ENCODE data around the gene NEB.
"Not testable (repeated sequence)": the region's sequence is repeated elsewhere in the genome, so short reads cannot be mapped to it uniquely, and the experiment has no call there.

The NEB gene

DNA sequence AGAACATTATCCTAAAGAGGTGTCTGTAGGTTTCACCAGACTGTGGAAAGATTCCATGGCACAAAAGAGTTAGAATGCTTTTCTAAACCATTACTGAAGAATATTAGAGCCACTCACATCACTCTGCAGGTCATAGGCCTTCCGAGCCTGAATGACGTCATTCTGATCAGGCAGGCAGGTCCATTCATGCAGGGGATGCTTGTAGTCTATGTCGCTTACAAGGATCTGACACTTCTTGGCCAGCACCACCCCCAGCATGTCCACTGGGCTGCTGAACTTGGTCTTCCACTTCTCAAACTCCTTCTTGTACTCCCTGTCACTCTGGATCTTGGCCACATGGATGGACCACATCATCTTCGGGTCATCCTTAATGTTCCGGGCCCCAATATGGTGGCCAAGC, 120.1 kb downstream of the NEB start:
- no peak overlapping the region for H3K4me3 ChIP-seq (ENCODE audit: low read length in 2 of 2)
- no peaks in the 10 kb centered on the region for H3K9me3 ChIP-seq (ENCODE audit: control insufficient read depth in 2 of 2, low read length in 2 of 2)
- no peaks in the 10 kb centered on the region for H3K36me3 ChIP-seq (ENCODE audit: control insufficient read depth in 2 of 2, insufficient read depth in 2 of 2, low read length in 2 of 2)
- no peak overlapping the region for H3K27ac ChIP-seq (ENCODE audit: low read length)
- H3K9ac ChIP-seq (ENCODE audit: low read length in 2 of 2), result no peak overlapping the region
- no peaks in the 10 kb centered on the region for H3K27me3 ChIP-seq (ENCODE audit: control insufficient read depth in 1 of 2, insufficient read depth in 2 of 2, low read length in 2 of 2)
- H3K4me1 ChIP-seq (ENCODE audit: control insufficient read depth, insufficient read depth, low read length), result no peaks in the 10 kb centered on the region

DNA sequence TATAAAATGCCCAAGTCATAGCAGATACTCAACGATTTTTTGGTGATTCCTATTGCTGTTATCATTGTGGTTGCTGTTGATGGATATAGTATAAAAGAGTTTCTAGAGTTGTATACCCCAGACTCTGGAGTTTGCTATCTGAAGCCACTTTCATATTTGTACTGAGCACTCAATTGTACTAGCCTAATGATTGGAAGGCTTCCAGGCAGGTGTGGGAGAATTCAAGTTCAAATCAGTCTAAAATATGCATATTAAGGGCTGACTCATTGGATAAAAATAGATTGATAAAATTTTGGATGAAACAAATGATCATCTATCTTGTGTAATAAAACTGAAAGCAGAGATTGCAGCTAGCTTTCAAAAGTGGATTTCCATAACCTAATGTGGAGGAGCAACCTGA, 122.9 kb downstream of the NEB start:
- Histone ChIP-seq H3K4me1 (ENCODE audit: control insufficient read depth, insufficient read depth, low read length) (no peaks in the 10 kb centered on the region), H3K27me3 (ENCODE audit: control insufficient read depth in 1 of 2, insufficient read depth in 2 of 2, low read length in 2 of 2) (no peaks in the 10 kb centered on the region), H3K36me3 (ENCODE audit: control insufficient read depth in 2 of 2, insufficient read depth in 2 of 2, low read length in 2 of 2) (no peaks in the 10 kb centered on the region), H3K27ac (ENCODE audit: low read length) (no peak overlapping the region), H3K4me3 (ENCODE audit: low read length in 2 of 2) (no peak overlapping the region), H3K9me3 (ENCODE audit: control insufficient read depth in 2 of 2, low read length in 2 of 2) (no peaks in the 10 kb centered on the region), H3K9ac (ENCODE audit: low read length in 2 of 2) (no peak overlapping the region)

DNA sequence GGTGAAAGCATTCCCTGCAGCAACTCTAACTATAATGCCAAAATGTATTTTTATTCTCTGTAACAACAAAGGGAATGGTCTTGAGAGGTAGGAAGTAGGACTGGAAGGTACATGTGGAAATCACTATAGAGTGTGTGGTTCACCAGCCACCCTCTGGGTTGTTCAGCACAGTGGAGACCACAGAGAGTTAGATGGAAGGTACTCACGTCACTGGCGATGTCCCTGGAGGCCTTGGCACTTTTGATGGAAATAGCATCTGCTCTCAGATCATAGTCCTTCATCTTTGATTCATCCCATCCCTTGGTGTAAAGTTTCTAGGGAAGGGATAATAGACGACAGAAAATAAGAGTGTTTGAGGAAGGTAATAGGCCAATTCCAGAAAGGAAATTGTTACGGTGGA, 124.0 kb downstream of the NEB start:
- Histone ChIP-seq H3K9me3 (ENCODE audit: control insufficient read depth in 2 of 2, low read length in 2 of 2) (no peaks in the 10 kb centered on the region), H3K27me3 (ENCODE audit: control insufficient read depth in 1 of 2, insufficient read depth in 2 of 2, low read length in 2 of 2) (no peaks in the 10 kb centered on the region), H3K27ac (ENCODE audit: low read length) (no peak overlapping the region), H3K4me1 (ENCODE audit: control insufficient read depth, insufficient read depth, low read length) (no peaks in the 10 kb centered on the region), H3K4me3 (ENCODE audit: low read length in 2 of 2) (no peak overlapping the region), H3K36me3 (ENCODE audit: control insufficient read depth in 2 of 2, insufficient read depth in 2 of 2, low read length in 2 of 2) (no peaks in the 10 kb centered on the region), H3K9ac (ENCODE audit: low read length in 2 of 2) (no peak overlapping the region)

DNA sequence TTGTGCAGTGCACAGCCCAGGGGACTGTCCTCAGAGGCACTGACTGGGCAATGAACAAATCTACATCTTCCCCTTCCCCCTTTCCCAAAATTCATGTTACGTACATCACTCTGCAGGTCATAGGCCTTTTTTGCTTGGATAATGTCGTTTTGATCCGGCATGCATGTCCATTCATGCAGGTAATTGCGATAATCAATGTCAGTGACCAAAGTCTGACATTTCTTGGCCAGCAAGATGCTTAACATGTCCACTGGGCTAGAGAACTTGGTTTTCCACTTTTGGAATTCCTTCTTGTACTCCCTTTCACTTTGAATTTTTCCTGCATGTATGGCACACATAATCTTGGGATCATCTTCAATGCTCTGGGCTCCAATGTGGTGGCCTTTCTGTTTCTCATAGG, 124.6 kb downstream of the NEB start:
- no peak overlapping the region for H3K9ac ChIP-seq (ENCODE audit: low read length in 2 of 2)
- no peaks in the 10 kb centered on the region for H3K4me1 ChIP-seq (ENCODE audit: control insufficient read depth, insufficient read depth, low read length)
- H3K9me3 ChIP-seq (ENCODE audit: control insufficient read depth in 2 of 2, low read length in 2 of 2), result no peaks in the 10 kb centered on the region
- no peaks in the 10 kb centered on the region for H3K27me3 ChIP-seq (ENCODE audit: control insufficient read depth in 1 of 2, insufficient read depth in 2 of 2, low read length in 2 of 2)
- H3K36me3 ChIP-seq (ENCODE audit: control insufficient read depth in 2 of 2, insufficient read depth in 2 of 2, low read length in 2 of 2), result no peaks in the 10 kb centered on the region
- no peak overlapping the region for H3K27ac ChIP-seq (ENCODE audit: low read length)
- H3K4me3 ChIP-seq (ENCODE audit: low read length in 2 of 2), result no peak overlapping the region

DNA sequence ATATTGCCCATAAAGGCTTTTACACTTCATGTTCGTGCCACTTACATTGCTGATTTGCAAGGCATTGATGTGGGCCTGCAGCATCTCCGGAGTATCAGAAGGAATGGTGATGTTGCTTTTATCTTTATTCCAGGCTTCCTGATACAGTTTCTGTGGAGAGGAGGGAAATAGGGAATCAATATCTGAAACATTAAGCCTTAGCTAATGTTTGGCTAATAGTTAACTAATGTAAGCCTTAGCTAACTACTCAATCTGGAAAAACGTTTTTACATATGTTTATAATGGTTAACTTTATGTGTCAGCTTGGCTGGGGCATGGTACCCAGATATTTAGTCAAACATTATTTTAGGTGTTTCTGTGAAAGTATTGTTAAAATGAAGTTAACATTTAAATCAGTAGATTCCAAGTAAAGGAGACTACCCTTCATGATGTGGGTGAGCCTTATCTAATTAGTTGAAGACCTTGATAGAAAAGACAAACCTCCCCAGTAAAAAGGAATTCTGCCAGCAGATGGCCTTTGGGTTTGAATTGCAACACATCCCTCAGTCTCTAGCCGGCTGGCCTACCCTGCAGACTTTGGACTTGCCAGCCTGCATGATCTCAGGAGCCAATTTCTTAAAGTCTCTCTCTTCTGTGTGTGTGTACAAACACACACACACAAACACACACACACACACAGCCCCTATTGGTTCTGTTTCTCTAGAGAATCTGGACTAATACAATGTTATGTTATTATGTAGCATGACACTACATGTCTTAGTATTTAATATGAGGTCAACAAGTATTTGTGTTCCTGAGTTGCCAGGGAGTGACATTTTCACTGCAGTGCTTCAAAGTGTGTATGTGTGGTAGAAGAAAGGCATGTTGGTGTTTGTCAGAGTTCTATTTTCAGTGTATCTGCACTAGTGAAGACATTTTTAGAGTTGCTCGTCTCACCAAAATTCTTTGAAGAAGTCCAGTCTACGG, 126.5 kb downstream of the NEB start:
- H3K9me3 ChIP-seq (ENCODE audit: control insufficient read depth in 2 of 2, low read length in 2 of 2); H3K36me3 ChIP-seq (ENCODE audit: control insufficient read depth in 2 of 2, insufficient read depth in 2 of 2, low read length in 2 of 2); H3K27me3 ChIP-seq (ENCODE audit: control insufficient read depth in 1 of 2, insufficient read depth in 2 of 2, low read length in 2 of 2); H3K4me3 ChIP-seq (ENCODE audit: low read length in 2 of 2); H3K27ac ChIP-seq (ENCODE audit: low read length); H3K9ac ChIP-seq (ENCODE audit: low read length in 2 of 2); H3K4me1 ChIP-seq (ENCODE audit: control insufficient read depth, insufficient read depth, low read length): not testable (repeated sequence)

DNA sequence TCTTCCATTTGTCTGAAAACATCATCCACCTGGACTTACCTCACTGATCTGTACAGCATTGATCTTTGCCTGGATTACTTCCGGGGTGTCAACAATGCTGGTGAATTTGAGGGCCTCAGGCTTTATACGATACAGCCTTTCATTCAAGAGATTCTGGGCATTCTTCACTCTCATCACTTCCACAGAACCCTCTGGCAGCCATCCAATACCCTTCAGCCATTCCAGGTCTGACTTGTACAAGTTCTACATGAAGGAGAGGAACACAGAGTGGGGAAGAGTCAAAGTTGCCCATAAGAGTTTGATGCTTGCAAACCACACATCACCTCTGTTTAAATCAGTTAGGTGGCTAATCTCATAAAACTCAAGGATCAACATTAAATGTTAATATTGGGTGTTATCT, 130.7 kb downstream of the NEB start:
- not testable (repeated sequence) for H3K4me3 ChIP-seq (ENCODE audit: low read length in 2 of 2); H3K27me3 ChIP-seq (ENCODE audit: control insufficient read depth in 1 of 2, insufficient read depth in 2 of 2, low read length in 2 of 2); H3K9ac ChIP-seq (ENCODE audit: low read length in 2 of 2); H3K36me3 ChIP-seq (ENCODE audit: control insufficient read depth in 2 of 2, insufficient read depth in 2 of 2, low read length in 2 of 2); H3K9me3 ChIP-seq (ENCODE audit: control insufficient read depth in 2 of 2, low read length in 2 of 2); H3K4me1 ChIP-seq (ENCODE audit: control insufficient read depth, insufficient read depth, low read length); H3K27ac ChIP-seq (ENCODE audit: low read length)

DNA sequence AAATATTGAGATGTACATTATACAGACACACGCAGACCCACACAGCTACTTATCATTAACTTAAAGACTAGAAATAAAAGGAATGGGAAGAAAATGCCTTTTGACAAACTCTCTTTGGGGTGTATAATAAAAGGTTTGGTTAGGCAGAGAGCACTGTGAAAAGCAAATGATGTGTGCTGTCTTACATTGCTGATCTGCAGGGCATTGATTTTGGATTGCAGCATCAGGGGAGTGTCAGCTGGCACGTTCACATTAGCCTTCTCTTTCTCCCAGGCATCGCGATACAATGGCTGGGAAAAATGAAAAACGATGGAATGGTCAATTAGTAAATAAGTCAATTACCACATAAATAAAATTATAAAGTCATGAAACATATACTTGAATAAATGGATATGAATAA, 131.9 kb downstream of the NEB start:
- not testable (repeated sequence) for H3K36me3 ChIP-seq (ENCODE audit: control insufficient read depth in 2 of 2, insufficient read depth in 2 of 2, low read length in 2 of 2); H3K9me3 ChIP-seq (ENCODE audit: control insufficient read depth in 2 of 2, low read length in 2 of 2); H3K27ac ChIP-seq (ENCODE audit: low read length)

DNA sequence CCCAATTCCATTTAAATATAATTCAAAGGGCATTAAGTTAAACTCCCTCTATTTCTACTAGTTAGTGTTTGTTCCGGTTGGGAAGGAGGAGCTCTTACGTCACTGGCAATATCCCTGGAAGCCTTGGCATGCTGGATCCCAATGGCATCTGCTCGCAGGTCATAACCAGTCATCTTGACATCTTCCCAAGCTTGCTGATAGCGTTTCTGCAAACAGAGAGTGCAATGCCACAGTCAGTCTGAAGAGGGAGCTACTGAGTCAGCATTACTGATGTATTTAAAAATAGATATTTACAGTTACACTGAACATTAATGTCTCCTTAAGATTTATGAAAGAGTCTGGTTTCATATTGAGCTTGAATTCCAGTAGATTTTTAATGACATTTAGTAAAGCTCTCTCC, 132.5 kb downstream of the NEB start:
- H3K36me3 ChIP-seq (ENCODE audit: control insufficient read depth in 2 of 2, insufficient read depth in 2 of 2, low read length in 2 of 2); H3K4me3 ChIP-seq (ENCODE audit: low read length in 2 of 2); H3K27me3 ChIP-seq (ENCODE audit: control insufficient read depth in 1 of 2, insufficient read depth in 2 of 2, low read length in 2 of 2); H3K4me1 ChIP-seq (ENCODE audit: control insufficient read depth, insufficient read depth, low read length); H3K9me3 ChIP-seq (ENCODE audit: control insufficient read depth in 2 of 2, low read length in 2 of 2); H3K27ac ChIP-seq (ENCODE audit: low read length); H3K9ac ChIP-seq (ENCODE audit: low read length in 2 of 2): not testable (repeated sequence)

More for the DNA sequence above, 131.9 kb downstream of the NEB start:
- not testable (repeated sequence) for H3K27me3 ChIP-seq (ENCODE audit: control insufficient read depth in 1 of 2, insufficient read depth in 2 of 2, low read length in 2 of 2); H3K9ac ChIP-seq (ENCODE audit: low read length in 2 of 2); H3K4me3 ChIP-seq (ENCODE audit: low read length in 2 of 2); H3K4me1 ChIP-seq (ENCODE audit: control insufficient read depth, insufficient read depth, low read length)

DNA sequence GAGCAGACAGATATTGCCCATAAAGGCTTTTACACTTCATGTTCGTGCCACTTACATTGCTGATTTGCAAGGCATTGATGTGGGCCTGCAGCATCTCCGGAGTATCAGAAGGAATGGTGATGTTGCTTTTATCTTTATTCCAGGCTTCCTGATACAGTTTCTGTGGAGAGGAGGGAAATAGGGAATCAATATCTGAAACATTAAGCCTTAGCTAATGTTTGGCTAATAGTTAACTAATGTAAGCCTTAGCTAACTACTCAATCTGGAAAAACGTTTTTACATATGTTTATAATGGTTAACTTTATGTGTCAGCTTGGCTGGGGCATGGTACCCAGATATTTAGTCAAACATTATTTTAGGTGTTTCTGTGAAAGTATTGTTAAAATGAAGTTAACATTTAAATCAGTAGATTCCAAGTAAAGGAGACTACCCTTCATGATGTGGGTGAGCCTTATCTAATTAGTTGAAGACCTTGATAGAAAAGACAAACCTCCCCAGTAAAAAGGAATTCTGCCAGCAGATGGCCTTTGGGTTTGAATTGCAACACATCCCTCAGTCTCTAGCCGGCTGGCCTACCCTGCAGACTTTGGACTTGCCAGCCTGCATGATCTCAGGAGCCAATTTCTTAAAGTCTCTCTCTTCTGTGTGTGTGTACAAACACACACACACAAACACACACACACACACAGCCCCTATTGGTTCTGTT, 137.2 kb downstream of the NEB start:
- H3K9me3 ChIP-seq (ENCODE audit: control insufficient read depth in 2 of 2, low read length in 2 of 2); H3K9ac ChIP-seq (ENCODE audit: low read length in 2 of 2); H3K4me1 ChIP-seq (ENCODE audit: control insufficient read depth, insufficient read depth, low read length); H3K27me3 ChIP-seq (ENCODE audit: control insufficient read depth in 1 of 2, insufficient read depth in 2 of 2, low read length in 2 of 2); H3K36me3 ChIP-seq (ENCODE audit: control insufficient read depth in 2 of 2, insufficient read depth in 2 of 2, low read length in 2 of 2); H3K4me3 ChIP-seq (ENCODE audit: low read length in 2 of 2); H3K27ac ChIP-seq (ENCODE audit: low read length): not testable (repeated sequence)

DNA sequence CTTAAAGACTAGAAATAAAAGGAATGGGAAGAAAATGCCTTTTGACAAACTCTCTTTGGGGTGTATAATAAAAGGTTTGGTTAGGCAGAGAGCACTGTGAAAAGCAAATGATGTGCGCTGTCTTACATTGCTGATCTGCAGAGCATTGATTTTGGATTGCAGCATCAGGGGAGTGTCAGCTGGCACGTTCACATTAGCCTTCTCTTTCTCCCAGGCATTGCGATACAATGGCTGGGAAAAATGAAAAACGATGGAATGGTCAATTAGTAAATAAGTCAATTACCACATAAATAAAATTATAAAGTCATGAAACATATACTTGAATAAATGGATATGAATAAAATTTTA, 142.4 kb downstream of the NEB start:
- H3K4me1 ChIP-seq (ENCODE audit: control insufficient read depth, insufficient read depth, low read length); H3K27me3 ChIP-seq (ENCODE audit: control insufficient read depth in 1 of 2, insufficient read depth in 2 of 2, low read length in 2 of 2); H3K9me3 ChIP-seq (ENCODE audit: control insufficient read depth in 2 of 2, low read length in 2 of 2); H3K27ac ChIP-seq (ENCODE audit: low read length); H3K36me3 ChIP-seq (ENCODE audit: control insufficient read depth in 2 of 2, insufficient read depth in 2 of 2, low read length in 2 of 2); H3K4me3 ChIP-seq (ENCODE audit: low read length in 2 of 2); H3K9ac ChIP-seq (ENCODE audit: low read length in 2 of 2): not testable (repeated sequence)

DNA sequence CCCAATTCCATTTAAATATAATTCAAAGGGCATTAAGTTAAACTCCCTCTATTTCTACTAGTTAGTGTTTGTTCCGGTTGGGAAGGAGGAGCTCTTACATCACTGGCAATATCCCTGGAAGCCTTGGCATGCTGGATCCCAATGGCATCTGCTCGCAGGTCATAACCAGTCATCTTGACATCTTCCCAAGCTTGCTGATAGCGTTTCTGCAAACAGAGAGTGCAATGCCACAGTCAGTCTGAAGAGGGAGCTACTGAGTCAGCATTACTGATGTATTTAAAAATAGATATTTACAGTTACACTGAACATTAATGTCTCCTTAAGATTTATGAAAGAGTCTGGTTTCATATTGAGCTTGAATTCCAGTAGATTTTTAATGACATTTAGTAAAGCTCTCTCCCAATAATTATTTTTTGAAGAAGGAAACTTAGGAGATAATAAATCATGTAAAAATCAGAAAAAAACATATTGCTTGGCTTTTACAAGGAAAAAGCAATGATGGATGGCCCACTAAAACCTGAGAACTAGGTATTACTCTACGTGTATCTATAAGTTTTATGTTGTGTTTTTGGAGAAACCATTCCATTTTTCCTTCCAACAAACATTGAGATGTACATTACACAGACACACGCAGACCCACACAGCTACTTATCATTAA, 142.9 kb downstream of the NEB start:
- H3K4me3 ChIP-seq (ENCODE audit: low read length in 2 of 2); H3K36me3 ChIP-seq (ENCODE audit: control insufficient read depth in 2 of 2, insufficient read depth in 2 of 2, low read length in 2 of 2); H3K27ac ChIP-seq (ENCODE audit: low read length); H3K9ac ChIP-seq (ENCODE audit: low read length in 2 of 2); H3K27me3 ChIP-seq (ENCODE audit: control insufficient read depth in 1 of 2, insufficient read depth in 2 of 2, low read length in 2 of 2); H3K9me3 ChIP-seq (ENCODE audit: control insufficient read depth in 2 of 2, low read length in 2 of 2); H3K4me1 ChIP-seq (ENCODE audit: control insufficient read depth, insufficient read depth, low read length): not testable (repeated sequence)

All from stomach smooth muscle (tissue), 2 donors.